Astrocyte (in vitro differentiated cells and primary cell): ENCODE measurements around the gene PEAK1. TPM values are rescaled to one million over a fixed set of nuclear protein-coding genes. Genes with fewer than 3 reads are reported as not detected.

Experiments used
- DNase-seq: peaks from one replicate; pipeline ENCODE4 v3.0.0-alpha.2; 2010; ENCODE audit warnings: low read depth
- FAIRE-seq: peaks from 2 replicates; lab custom pipeline; 2011; peaks lifted over from hg19 to GRCh38; lab: Jason Lieb, UNC
- H2AFZ ChIP-seq: 2 replicates; pipeline ENCODE4 v1.6.0; 2012; ENCODE audit warnings: low read depth, low read length, inconsistent platforms
- H3K27ac ChIP-seq: 2 replicates; pipeline ENCODE4 v1.5.1; 2011; ENCODE audit warnings: low read depth, low read length, inconsistent platforms
- H3K27me3 ChIP-seq: 2 replicates; pipeline ENCODE4 v1.6.0; 2011; ENCODE audit warnings: low read length, inconsistent platforms; ENCODE audit not compliant: insufficient read depth
- H3K36me3 ChIP-seq: 2 replicates; pipeline ENCODE4 v1.5.1; 2011; ENCODE audit warnings: low read length, inconsistent platforms; ENCODE audit not compliant: insufficient read depth
- H3K4me1 ChIP-seq: 2 replicates; pipeline ENCODE4 v1.5.1; 2011; ENCODE audit warnings: low read length, inconsistent platforms; ENCODE audit not compliant: insufficient read depth
- H3K4me2 ChIP-seq: 2 replicates; pipeline ENCODE4 v1.6.0; 2012; ENCODE audit warnings: low read length, inconsistent platforms
- H3K4me3 ChIP-seq: 2 replicates; pipeline ENCODE4 v1.5.1; 2011; ENCODE audit warnings: low read depth, mild to moderate bottlenecking, low read length, inconsistent platforms; ENCODE audit not compliant: insufficient read depth
- H3K79me2 ChIP-seq: 2 replicates; pipeline ENCODE4 v1.6.0; 2012; ENCODE audit warnings: mild to moderate bottlenecking, low read length, inconsistent platforms; ENCODE audit not compliant: insufficient read depth
- H3K9ac ChIP-seq: 2 replicates; pipeline ENCODE4 v1.6.0; 2012; ENCODE audit warnings: mild to moderate bottlenecking, low read length, inconsistent platforms
- H3K9me3 ChIP-seq: 2 replicates; pipeline ENCODE4 v1.5.1; 2012; ENCODE audit warnings: low read depth, mild to moderate bottlenecking, low read length, inconsistent platforms; ENCODE audit not compliant: insufficient read depth
- H4K20me1 ChIP-seq: 2 replicates; pipeline ENCODE4 v1.6.0; 2012; ENCODE audit warnings: low read length, inconsistent platforms; ENCODE audit not compliant: insufficient read depth
- H3K27ac Mint-ChIP-seq: one replicate; pipeline ENCODE4 v1.8.0; 2021; ENCODE audit warnings: mild to moderate bottlenecking, mixed read lengths; ENCODE audit not compliant: unreplicated experiment
- H3K27me3 Mint-ChIP-seq: one replicate; pipeline ENCODE4 v1.8.0; 2021; ENCODE audit warnings: low read depth, mixed read lengths; ENCODE audit not compliant: unreplicated experiment
- H3K36me3 Mint-ChIP-seq: one replicate; pipeline ENCODE4 v1.8.0; 2021; ENCODE audit warnings: low read depth, mixed read lengths; ENCODE audit not compliant: unreplicated experiment
- H3K4me1 Mint-ChIP-seq: one replicate; pipeline ENCODE4 v1.8.0; 2021; ENCODE audit warnings: low read depth, mixed read lengths; ENCODE audit not compliant: unreplicated experiment
- H3K4me3 Mint-ChIP-seq: one replicate; pipeline ENCODE4 v1.8.0; 2021; ENCODE audit warnings: mild to moderate bottlenecking, moderate library complexity, mixed read lengths; ENCODE audit not compliant: unreplicated experiment
- H3K9me3 Mint-ChIP-seq: one replicate; pipeline ENCODE4 v1.8.0; 2021; ENCODE audit warnings: mild to moderate bottlenecking, mixed read lengths; ENCODE audit not compliant: unreplicated experiment
- CTCF ChIP-seq: IDR thresholded peaks from 2 replicates; pipeline ENCODE4 v1.5.1; 2011; ENCODE audit warnings: low read depth, mild to moderate bottlenecking, inconsistent platforms, low read length, moderate library complexity; ENCODE audit not compliant: insufficient read depth
- EZH2 ChIP-seq: IDR thresholded peaks from 2 replicates; pipeline ENCODE4 v1.6.1; 2012; ENCODE audit warnings: mild to moderate bottlenecking, low read length, inconsistent platforms; ENCODE audit not compliant: insufficient read depth
- total RNA-seq: library from RNA; stranded (reverse); gene quantifications from 2 replicates; pipeline ENCODE4 v1.2.1, GENCODE V29; 2021

Gene PEAK1
- total RNA-seq, 1 donor from 2014 or later: 62.3 TPM

GRCh38 chr15:77355321-77355720 lies 64.6 kb downstream of the PEAK1 start:
- Mint-ChIP-seq H3K9me3 (no peaks in the 10 kb centered on the region), H3K4me3 (no peak overlapping the region), H3K36me3 (no peaks in the 10 kb centered on the region), H3K27ac (no peak overlapping the region), H3K27me3 (no peaks in the 10 kb centered on the region), H3K4me1 (peaks cover 1% of the 10 kb centered on the region)
- TF ChIP-seq CTCF (no peak), EZH2 (no peak)
- H3K79me2 ChIP-seq: peaks cover 42% of the 10 kb centered on the region
- H3K36me3 ChIP-seq: no peaks in the 10 kb centered on the region
- peaks cover 52% of the 10 kb centered on the region for H4K20me1 ChIP-seq
- no peaks in the 10 kb centered on the region for H3K27me3 ChIP-seq
- no peaks in the 10 kb centered on the region for H3K9me3 ChIP-seq
- H3K4me3 ChIP-seq: no peak overlapping the region
- DNase-seq: no peak
- no peak for FAIRE-seq
- no peak overlapping the region for H3K9ac ChIP-seq
- no peak overlapping the region for H3K4me2 ChIP-seq
- H2AFZ ChIP-seq: no peak overlapping the region
- no peak overlapping the region for H3K27ac ChIP-seq
- no peaks in the 10 kb centered on the region for H3K4me1 ChIP-seq

- no peaks in the 10 kb centered on the region for H3K4me1 ChIP-seq
- no peaks in the 10 kb centered on the region for H3K27me3 Mint-ChIP-seq
- H3K79me2 ChIP-seq: peaks cover 43% of the 10 kb centered on the region
- peaks cover 1% of the 10 kb centered on the region for H3K4me1 Mint-ChIP-seq
- H2AFZ ChIP-seq: no peak overlapping the region
- no peak overlapping the region for H3K4me3 ChIP-seq
- no peaks in the 10 kb centered on the region for H3K27me3 ChIP-seq
- DNase-seq: no peak
- H3K9ac ChIP-seq: no peak overlapping the region
- H3K36me3 ChIP-seq: no peaks in the 10 kb centered on the region
- no peaks in the 10 kb centered on the region for H3K9me3 Mint-ChIP-seq
- no peak overlapping the region for H3K4me3 Mint-ChIP-seq
- no peak for FAIRE-seq
- no peak overlapping the region for H3K27ac ChIP-seq
- H3K4me2 ChIP-seq: no peak overlapping the region
- peaks cover 52% of the 10 kb centered on the region for H4K20me1 ChIP-seq
- no peaks in the 10 kb centered on the region for H3K9me3 ChIP-seq
- no peak overlapping the region for H3K27ac Mint-ChIP-seq
- no peaks in the 10 kb centered on the region for H3K36me3 Mint-ChIP-seq
- TF ChIP-seq EZH2 (no peak), CTCF (no peak)
Measured at GRCh38 chr15:77354063-77354462, 65.8 kb downstream of the PEAK1 start.

GRCh38 chr15:77352887-77353286 lies 67.0 kb downstream of the PEAK1 start:
- no peaks in the 10 kb centered on the region for H3K4me1 Mint-ChIP-seq
- H3K27me3 Mint-ChIP-seq: no peaks in the 10 kb centered on the region
- no peaks in the 10 kb centered on the region for H3K4me1 ChIP-seq
- peaks cover 44% of the 10 kb centered on the region for H4K20me1 ChIP-seq
- no peak overlapping the region for H3K27ac Mint-ChIP-seq
- no peaks in the 10 kb centered on the region for H3K9me3 Mint-ChIP-seq
- DNase-seq (no peak), FAIRE-seq (no peak)
- H3K4me3 ChIP-seq: no peak overlapping the region
- TF ChIP-seq CTCF: no peak
- no peak for TF ChIP-seq EZH2
- no peak overlapping the region for H2AFZ ChIP-seq
- no peak overlapping the region for H3K4me2 ChIP-seq
- peaks cover 41% of the 10 kb centered on the region for H3K79me2 ChIP-seq
- no peak overlapping the region for H3K27ac ChIP-seq
- no peaks in the 10 kb centered on the region for H3K36me3 Mint-ChIP-seq
- H3K27me3 ChIP-seq: no peaks in the 10 kb centered on the region
- no peak overlapping the region for H3K9ac ChIP-seq
- H3K36me3 ChIP-seq: no peaks in the 10 kb centered on the region
- H3K4me3 Mint-ChIP-seq: no peak overlapping the region
- H3K9me3 ChIP-seq: no peaks in the 10 kb centered on the region
